HG03108 (cell line): Measurements from ENCODE around the gene RFT1.
"Not testable (repeated sequence)": the region's sequence is repeated elsewhere in the genome, so short reads cannot be mapped to it uniquely, and the experiment has no call there.

Experiments used
- ATAC-seq: cut with Tn5 transposase; IDR thresholded peaks from one replicate; pipeline ENCODE4 v1.9.1; 2021; ENCODE audit warnings: moderate library complexity; ENCODE audit not compliant: unreplicated experiment

RFT1 gene

DNA sequence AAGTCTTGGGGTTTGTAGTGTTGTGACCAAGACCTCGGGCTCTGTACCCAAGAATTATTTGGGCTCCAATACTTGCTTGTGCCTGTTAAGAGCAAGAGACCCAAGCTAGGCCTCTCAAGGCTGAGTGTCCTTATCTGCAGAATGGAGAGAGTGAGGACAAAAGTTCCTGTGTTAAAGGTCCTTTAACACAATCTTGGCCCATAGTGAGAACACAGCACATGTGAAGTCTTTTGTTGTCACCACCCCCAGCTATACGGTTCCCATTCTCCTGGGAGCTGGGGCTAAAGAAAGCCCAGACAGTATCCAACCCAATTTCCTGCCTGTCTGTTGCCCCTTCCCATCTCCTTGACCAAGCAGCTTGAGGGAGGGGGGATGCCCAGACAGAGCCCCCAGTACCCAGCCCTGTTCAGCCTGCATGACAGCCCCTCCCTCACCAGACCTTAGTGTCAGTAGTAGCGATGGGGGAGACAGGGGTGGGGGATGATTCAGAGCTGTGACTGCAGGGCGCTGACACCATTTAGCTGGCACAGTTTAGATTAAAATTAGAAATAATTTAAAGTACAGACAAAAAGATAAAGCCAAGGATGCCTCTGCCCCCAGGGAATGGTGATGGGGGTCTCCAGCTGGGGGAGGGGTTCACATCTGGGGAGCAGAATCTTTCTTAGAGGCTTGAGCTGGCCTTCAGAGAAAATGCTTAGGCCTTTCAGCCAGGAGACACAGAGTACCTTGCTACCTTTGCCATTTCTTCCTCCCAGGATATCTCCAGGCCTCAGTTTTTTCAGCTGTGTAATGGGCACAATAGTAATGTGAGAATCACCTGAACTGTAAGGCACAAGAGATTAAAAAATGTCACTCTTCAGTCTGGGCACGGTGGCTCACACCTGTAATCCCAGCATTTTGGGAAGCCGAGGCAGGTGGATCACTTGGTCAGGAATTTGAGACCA is 33.5 kb upstream of the RFT1 start:
- ATAC-seq, result no peak

DNA sequence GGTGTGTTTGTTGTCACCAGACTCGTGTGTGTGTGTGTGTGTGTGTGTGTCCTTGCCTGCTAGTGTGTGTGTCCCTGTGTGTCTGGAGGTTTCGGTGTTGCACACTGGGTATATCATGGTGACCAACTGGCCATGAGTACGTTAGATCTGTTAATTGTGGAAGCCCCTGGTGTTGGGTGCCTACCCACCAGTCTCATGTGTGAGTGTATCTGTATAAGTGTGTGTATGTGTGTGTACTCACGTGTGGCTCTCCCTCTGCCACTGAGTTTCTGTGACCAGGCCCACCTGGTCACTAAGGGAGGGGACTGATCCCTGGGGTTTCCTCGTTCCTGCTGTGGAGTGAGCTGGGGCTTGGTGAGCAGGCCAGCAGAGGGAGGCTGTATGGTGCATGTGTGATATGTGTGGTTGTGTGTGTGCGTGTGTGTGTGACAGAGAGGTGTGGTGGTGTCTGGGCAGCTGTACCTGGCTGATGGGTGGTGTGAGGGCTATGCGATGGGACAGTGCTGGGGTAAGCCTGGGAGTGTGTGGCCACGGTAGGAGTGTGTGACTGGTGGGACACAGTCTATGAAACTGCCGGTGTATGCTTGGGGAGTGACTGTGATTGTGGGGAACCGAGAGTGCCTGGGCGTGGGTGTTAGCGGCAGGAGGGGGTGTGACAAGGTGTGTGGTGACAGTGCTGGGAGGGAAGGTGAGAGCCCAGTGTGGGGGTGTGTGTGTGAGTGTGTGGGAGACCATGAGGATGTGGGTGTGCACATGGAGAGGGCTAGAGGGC is 32.6 kb upstream of the RFT1 start:
- ATAC-seq, result no peak

- ATAC-seq, result peak; percentile 19
Measured at GRCh38 chr3:53161820-53162671, 31.8 kb upstream of the RFT1 start.

GRCh38 chr3:53161450-53161819 is 31.2 kb upstream of the RFT1 start:
- peak; percentile 18 for ATAC-seq

DNA sequence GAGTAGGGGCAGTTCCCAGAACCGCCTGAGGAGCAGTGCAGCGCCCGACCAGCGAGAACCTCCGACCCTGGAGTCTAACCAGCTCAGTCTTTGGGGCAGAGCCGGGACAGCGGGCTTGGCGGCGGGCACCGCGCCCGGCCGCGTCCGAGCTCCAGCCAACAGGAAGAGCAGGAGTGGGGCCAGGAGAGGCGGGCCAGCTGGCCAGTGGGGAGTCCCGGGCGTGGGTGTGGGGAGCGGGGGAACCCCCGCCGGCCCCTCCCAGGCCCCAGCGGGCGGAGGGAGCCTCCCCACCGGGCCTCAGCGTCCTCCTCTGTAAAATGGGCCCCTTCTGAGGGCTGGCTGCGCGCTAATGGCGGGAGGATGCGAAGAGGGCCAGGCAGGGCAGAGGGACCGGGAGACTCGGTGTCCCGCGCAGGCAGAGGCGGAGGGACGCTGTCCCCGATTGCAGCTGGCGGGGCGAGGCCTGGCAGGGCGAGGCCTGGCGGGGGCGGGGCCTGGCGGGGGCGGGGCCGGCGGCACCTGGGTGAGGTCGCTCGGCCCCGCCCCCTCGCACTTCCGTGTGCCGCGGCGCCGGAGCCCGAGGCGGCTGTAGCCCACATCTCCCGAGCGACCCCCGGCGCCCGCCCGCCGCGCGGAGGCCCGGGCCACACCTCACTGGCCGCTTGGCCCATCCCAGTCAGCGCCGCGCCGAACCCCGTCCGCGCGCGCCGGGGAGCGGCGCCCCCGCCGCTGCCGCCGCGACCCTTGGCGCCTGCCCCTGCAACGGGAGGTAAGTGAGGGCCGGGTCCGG is 30.6 kb upstream of the RFT1 start, which contains the start of gene PRKCD:
TSS of gene PRKCD (plus strand) at position 550 of the 790 bp plus-strand sequence. CDS start 17,214 bp downstream, outside the sequence.
- ATAC-seq, result peak; percentile 49

GRCh38 chr3:53160061-53160659 is 29.9 kb upstream of the RFT1 start:
- ATAC-seq, result no peak

GRCh38 chr3:53159156-53160060 is 29.2 kb upstream of the RFT1 start:
- no peak for ATAC-seq

DNA sequence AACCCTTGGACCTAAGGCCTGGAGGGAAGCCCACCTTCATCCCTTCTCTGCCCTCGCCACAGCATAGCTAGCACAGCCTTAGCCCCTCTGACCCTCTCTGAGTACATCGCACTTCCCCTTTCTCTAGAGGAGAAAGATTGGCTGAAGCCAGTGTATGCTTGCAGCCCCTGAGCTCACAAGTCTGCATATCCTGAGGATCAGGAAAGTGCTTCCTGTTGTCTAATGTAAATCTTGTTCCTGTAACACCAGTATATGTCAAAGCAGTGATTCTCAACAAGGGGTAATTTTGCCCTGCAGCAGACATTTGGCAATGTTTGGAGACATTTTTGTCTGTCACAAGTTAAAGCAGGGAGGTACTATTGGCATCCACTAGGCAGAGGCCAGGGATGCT is 28.5 kb upstream of the RFT1 start:
- no peak for ATAC-seq

DNA sequence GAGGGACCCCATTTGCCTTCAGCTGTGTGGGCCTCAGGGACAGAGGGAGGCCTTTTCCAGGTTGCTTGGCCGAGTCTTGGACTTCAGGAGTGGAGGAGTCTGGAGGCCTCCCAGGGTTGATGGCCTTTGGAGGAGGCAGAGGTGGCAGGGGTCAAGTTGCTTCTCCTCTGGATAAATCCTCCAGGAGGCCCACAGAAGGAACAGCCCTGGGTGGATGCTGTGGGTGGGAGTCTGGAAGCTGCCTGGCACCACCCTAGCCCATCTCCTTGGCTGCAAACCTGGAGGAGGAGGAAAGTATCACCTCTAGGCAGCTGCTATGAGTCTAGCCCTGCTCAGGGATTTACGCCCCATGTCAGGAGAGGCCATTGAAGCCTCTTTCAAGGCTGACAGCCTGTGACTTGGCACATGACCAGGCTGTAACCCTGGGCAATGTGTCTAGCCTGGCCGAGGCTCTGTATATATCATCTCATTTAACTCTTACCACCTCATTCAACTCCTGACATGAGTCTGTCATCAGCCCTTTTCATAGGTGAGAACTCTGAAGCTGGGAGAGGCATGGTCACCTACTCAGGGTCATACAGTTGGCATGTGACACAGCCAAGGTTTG is 27.8 kb upstream of the RFT1 start:
- ATAC-seq, result no peak

DNA sequence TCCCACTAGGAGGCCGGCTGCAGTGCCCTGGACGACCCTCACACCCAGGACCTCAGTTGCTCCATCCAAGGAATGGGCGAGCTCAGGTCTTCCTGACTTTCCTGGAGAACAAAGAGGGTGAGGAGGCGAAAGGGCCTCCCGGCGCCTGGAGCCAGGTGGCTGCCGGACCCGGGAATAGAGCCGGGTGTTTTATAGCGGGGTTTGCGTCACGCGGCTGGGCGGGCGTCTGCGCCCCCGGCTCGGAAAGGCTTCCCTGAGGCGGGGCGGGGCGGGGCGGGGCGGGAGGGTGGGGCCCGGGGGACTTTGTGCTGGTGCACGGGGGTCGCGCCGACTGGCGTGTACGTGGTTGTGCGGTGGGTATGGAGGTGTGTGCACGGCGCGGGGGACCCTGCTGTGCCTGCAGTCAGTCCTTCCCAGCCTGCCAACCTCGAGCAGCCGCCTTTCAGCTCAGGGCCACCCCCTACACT is 26.2 kb upstream of the RFT1 start:
- ATAC-seq, result no peak

DNA sequence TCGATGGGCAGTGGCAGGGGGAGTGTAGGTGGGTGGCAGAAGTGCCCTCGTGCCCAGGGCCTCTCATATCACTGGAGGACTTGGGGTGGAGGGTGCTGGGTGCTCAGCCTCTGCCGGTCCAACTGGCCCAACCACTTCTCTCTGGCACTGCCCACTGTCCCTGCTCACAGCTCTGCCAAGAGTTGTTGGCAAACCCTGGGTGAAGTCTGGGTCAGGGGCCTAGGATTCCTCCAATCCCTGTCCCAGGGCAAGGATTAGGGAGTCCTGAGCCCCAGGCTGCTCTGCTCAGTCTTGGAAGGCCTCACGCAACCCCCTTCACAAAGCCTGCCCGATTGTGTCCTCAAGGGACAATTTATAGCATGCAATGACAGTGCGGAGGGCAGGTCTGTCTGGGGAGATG is 25.5 kb upstream of the RFT1 start:
- ATAC-seq, result no peak

DNA sequence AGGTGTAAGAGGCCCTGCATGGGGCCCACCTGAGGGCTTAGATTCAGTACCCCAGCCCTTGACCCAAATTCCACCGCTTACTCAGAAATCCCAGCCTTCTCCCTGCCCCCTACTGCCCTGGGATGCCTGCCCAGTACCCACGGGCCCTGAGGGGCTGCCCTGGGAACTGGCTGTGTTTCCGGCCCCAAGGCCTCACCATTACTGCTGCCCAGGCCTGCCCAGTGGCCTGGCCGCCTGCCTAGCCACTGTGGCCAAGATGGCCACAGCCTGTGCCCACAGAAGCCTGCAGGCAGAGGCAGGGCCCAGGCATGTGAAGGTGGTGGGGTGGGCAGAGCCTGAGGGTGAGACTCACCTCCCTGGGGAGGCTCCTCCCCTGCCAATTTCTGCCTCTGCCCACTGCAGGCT is 24.6 kb upstream of the RFT1 start:
- ATAC-seq, result no peak

DNA sequence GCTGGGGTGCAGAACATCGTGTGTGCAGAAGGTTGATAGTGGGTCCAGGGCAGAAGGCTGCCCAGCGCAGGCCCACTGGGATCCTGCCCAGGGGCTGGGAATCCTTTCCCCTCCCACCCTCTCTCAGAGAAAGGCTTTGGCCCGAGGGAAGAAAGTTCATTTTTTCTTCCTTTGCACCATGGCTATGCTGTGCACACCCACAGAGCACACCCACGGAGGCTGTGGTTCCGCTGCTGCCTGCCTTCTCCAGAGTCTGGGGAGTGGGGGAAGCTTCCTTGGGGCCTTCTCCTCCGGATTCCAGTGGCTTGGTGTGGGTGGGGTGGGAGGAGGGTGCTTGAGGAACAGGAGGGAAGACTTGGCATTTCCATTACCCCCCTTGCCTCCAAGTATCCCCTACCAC is 23.7 kb upstream of the RFT1 start:
- no peak for ATAC-seq

- ATAC-seq, result no peak
Measured at GRCh38 chr3:53153264-53153823, 23.1 kb upstream of the RFT1 start.

GRCh38 chr3:53151870-53152660 is 21.8 kb upstream of the RFT1 start:
- no peak for ATAC-seq

DNA sequence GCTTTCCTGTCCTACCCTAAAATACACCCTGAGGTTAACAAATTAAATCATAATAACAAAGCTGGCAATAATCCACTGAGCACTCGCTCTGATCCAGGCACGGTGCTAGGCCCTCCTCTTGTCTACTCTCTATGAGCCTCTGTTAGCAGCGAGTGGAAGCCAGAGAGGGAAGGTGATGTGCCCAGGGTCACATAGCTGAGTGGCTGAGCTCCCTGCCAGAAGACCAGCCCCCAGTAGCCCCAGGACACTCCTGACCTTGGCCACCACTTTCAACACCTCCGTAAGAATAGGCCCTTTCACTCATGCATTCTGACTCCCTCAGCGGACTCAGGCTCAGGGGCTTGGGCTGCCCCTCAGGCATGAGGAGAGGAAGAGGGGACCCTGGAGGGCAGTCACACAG is 21.2 kb upstream of the RFT1 start:
- no peak for ATAC-seq

DNA sequence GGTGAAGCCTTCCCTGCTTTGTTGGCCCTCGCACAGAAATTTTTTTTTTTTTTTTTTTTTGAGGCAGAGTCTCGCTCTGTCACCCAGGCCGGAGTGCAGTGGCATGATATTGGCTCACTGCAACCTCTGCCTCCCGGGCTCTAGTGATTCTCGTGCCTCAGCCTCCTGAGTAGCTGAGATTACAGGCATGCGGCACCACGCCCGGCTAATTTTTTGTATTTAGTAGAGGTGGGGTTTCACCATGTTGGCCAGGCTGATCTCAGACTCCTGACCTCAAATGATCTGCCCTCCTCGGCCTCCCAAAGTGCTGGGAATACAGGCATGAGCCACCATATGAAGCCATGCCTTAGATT is 20.8 kb upstream of the RFT1 start:
- ATAC-seq, result not testable (repeated sequence)
